Body of pancreas (tissue), 4 donors: Measurements from ENCODE around the gene FAM193A. TPM values are rescaled to one million over a fixed set of nuclear protein-coding genes. Genes with fewer than 3 reads are reported as not detected.

Source experiments
- ATAC-seq: fragments of 150-250 bp; one replicate; pipeline ENCODE4 v1.9.1; 2016
- DNase-seq, 4 donors: peaks; one replicate each; pipeline ENCODE4 v3.0.0-alpha.2; 2019
- H3K27ac ChIP-seq, 4 donors: fragments of 200-600 bp; sonication (generic); 1 replicate in 3 of 4; 2 replicates in 1 of 4; pipeline versions ENCODE4 v1.5.1 to v1.6.1; 2016 to 2019; ENCODE audit warnings: mild to moderate bottlenecking in 1 of 4, mixed read lengths in 1 of 4, moderate library complexity in 1 of 4
- H3K27me3 ChIP-seq, 2 donors: fragments of 200-600 bp; sonication (generic); one replicate each; pipeline ENCODE4 v1.6.0; 2016; ENCODE audit warnings: mild to moderate bottlenecking in 1 of 2
- H3K36me3 ChIP-seq, 2 donors: fragments of 200-600 bp; sonication (generic); replicated peaks in 1 of 2; 2 replicates each; pipeline ENCODE4 v1.5.1; 2016; ENCODE audit warnings: low read depth in 2 of 2; ENCODE audit not compliant: insufficient read depth in 1 of 2
- H3K4me1 ChIP-seq: fragments of 200-600 bp; sonication (generic); one replicate; pipeline ENCODE4 v1.6.0; 2016
- H3K4me3 ChIP-seq, 2 donors: fragments of 200-600 bp; sonication (generic); 1 replicate in 1 of 2; 2 replicates in 1 of 2; pipeline ENCODE4 v1.5.1; 2016 to 2019
- H3K9me3 ChIP-seq, 3 donors: fragments of 200-600 bp; sonication (generic); 1 replicate in 2 of 3; 2 replicates in 1 of 3; pipeline ENCODE4 v1.5.1; 2016
- POLR2A ChIP-seq, 3 donors: fragments of 450-650 bp; IDR thresholded peaks; one replicate each; pipeline ENCODE4 v1.6.1; 2016; ENCODE audit warnings: antibody characterized with exemption in 3 of 3, mild to moderate bottlenecking in 2 of 3
- WGBS, 2 donors: methylation state at CpG; one replicate each; pipeline ENCODE4 v1.1.5; 2017; 5-methylcytosine and 5-hydroxymethylcytosine counted together
- intact Hi-C: fragments of 100-400 bp; cut with DNase I; formaldehyde crosslinking; loops from one replicate; pipeline ENCODE4 v1.15.1; 2023
- total RNA-seq, 2 donors: library from RNA; depleted of rRNA; stranded (reverse); fragments of >200 nt; gene quantifications; one replicate each; pipeline ENCODE4 v1.1.0, GENCODE V29; 2016
- TF ChIP-seq, protein P1 (sequence below), 7 experiments: fragments of 450-650 bp in 4 of 7; fragments of 200-600 bp in 3 of 7; sonication (generic) in 3 of 7; IDR thresholded peaks; one replicate each; pipeline ENCODE4 v1.5.1; 2016 to 2019; ENCODE audit warnings: antibody characterized with exemption in 7 of 7

Gene FAM193A
- total RNA-seq, 2 donors from 2014 or later: 14.8 to 22.7 TPM

DNA sequence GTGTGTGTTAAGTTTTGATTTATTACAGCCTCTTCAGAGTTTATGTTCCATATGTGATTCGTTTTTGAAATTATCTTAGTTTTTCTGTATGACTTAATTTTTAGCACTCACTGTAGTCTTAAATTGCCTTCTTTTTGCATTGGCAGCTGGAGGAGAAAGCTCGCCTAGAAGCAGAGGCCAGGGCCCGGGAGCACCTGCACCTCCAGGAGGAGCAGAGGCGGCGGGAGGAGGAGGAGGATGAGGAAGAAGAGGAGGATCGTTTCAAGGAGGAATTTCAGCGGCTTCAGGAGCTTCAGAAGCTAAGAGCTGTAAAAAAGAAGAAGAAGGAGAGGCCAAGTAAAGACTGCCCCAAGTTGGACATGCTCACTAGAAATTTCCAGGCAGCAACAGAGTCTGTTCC, 163.1 kb downstream of the FAM193A start:
- Histone ChIP-seq H3K36me3 (peaks cover 10 to 50% of the 10 kb centered on the region in 2 donors), H3K27ac (no peak overlapping the region)

DNA sequence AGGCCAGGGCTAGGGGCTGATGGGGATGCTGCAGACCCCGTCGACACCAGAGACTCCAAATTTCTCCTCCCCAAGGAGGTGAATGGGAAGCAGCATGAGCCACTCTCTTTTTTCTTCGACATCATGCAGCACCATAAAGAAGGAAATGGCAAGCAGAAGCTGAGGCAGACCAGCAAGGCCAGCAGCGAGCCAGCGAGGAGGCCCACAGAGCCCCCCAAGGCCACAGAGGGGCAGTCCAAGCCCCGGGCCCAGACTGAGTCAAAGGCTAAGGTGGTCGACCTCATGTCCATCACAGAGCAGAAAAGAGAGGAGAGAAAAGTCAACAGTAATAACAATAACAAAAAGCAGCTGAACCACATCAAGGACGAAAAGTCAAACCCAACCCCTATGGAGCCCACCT, 163.6 kb downstream of the FAM193A start:
- Histone ChIP-seq H3K27me3 (no peaks in the 10 kb centered on the region), H3K9me3 (no peaks in the 10 kb centered on the region), H3K4me1 (no peaks in the 10 kb centered on the region), H3K4me3 (no peak overlapping the region), H3K27ac (no peak overlapping the region), H3K36me3 (peaks cover 10 to 47% of the 10 kb centered on the region in 2 donors)
- WGBS, 2 donors: 87 to 88% methylated on average over 8 of the region's 8 CpGs
- DNase-seq (no peak), ATAC-seq (no peak)
- intact Hi-C loops: no loop called here
- TF ChIP-seq POLR2A (IDR thresholded peaks at IDR 0.05): no peak
- TF ChIP-seq, protein P1, sequence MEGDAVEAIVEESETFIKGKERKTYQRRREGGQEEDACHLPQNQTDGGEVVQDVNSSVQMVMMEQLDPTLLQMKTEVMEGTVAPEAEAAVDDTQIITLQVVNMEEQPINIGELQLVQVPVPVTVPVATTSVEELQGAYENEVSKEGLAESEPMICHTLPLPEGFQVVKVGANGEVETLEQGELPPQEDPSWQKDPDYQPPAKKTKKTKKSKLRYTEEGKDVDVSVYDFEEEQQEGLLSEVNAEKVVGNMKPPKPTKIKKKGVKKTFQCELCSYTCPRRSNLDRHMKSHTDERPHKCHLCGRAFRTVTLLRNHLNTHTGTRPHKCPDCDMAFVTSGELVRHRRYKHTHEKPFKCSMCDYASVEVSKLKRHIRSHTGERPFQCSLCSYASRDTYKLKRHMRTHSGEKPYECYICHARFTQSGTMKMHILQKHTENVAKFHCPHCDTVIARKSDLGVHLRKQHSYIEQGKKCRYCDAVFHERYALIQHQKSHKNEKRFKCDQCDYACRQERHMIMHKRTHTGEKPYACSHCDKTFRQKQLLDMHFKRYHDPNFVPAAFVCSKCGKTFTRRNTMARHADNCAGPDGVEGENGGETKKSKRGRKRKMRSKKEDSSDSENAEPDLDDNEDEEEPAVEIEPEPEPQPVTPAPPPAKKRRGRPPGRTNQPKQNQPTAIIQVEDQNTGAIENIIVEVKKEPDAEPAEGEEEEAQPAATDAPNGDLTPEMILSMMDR (IDR thresholded peaks at IDR 0.05): no peak

More for the DNA sequence above, 163.1 kb downstream of the FAM193A start:
- Histone ChIP-seq H3K4me1 (no peaks in the 10 kb centered on the region), H3K9me3 (no peaks in the 10 kb centered on the region), H3K27me3 (no peaks in the 10 kb centered on the region), H3K4me3 (no peak overlapping the region)
- ATAC-seq (no peak), DNase-seq (no peak)
- 83 to 89% methylated on average over 7 of the region's 7 CpGs for WGBS, 2 donors
- no peak for TF ChIP-seq POLR2A (IDR thresholded peaks at IDR 0.05)
- TF ChIP-seq, protein P1 (IDR thresholded peaks at IDR 0.05): no peak
- intact Hi-C loops: no loop called here

DNA sequence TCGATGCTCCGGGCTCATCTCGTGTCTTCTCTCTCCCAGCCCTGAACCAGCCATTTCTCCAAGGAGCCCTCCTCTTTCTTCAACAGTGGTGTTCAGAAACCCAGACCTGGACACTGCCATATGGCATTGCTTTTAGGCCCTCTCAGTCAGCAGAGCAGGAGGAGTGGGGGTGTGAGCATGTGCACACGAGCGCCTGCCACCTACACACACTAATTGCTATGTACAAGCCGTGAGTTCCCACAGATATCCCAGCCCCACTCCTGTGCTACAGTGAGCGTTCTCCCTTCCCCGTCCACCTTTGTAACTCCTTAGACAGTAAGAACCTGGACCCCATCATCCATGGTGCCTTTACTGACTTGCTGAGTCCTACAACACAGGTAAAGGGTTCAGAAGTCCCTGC, 165.9 kb downstream of the FAM193A start:
- Histone ChIP-seq H3K4me3 (no peak overlapping the region), H3K27me3 (no peaks in the 10 kb centered on the region), H3K27ac (no peak overlapping the region), H3K36me3 (peaks cover 10 to 34% of the 10 kb centered on the region in 2 donors), H3K4me1 (no peaks in the 10 kb centered on the region), H3K9me3 (no peaks in the 10 kb centered on the region)
- no peak for TF ChIP-seq POLR2A (IDR thresholded peaks at IDR 0.05)
- TF ChIP-seq, protein P1 (IDR thresholded peaks at IDR 0.05): no peak
- DNase-seq (no peak), ATAC-seq (no peak)
- intact Hi-C loops: no loop called here
- WGBS, 2 donors: 94 to 95% methylated on average over 8 of the region's 8 CpGs

DNA sequence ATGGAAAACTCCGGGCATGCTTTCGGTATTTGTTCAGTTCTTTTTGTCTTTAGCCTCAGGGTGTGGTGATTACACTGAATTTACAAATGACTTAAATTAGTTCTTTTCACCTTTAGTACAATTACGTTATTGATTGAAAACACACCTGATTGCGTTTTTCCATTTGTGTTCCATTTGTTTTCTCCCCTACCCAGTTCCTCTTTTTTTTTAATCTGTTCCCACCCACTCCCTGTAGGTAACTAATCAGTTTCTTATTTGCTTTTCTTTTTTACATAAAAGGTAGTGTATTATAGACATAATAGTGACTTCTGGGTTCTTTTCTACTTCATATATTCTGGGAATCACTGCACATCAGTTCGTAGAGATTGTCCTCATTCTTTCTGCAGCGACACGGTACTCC, 166.3 kb downstream of the FAM193A start:
- H3K36me3 ChIP-seq: peaks cover 10 to 34% of the 10 kb centered on the region in 2 donors
- no peak overlapping the region for H3K4me3 ChIP-seq
- H3K4me1 ChIP-seq: no peaks in the 10 kb centered on the region
- ATAC-seq (no peak), DNase-seq (no peak)
- WGBS, 2 donors: 81 to 95% methylated on average over 7 of the region's 7 CpGs
- H3K27me3 ChIP-seq: no peaks in the 10 kb centered on the region
- no peak overlapping the region for H3K27ac ChIP-seq
- intact Hi-C loops: no loop called here
- TF ChIP-seq, protein P1 (IDR thresholded peaks at IDR 0.05): no peak
- no peak for TF ChIP-seq POLR2A (IDR thresholded peaks at IDR 0.05)
- no peaks in the 10 kb centered on the region for H3K9me3 ChIP-seq

DNA sequence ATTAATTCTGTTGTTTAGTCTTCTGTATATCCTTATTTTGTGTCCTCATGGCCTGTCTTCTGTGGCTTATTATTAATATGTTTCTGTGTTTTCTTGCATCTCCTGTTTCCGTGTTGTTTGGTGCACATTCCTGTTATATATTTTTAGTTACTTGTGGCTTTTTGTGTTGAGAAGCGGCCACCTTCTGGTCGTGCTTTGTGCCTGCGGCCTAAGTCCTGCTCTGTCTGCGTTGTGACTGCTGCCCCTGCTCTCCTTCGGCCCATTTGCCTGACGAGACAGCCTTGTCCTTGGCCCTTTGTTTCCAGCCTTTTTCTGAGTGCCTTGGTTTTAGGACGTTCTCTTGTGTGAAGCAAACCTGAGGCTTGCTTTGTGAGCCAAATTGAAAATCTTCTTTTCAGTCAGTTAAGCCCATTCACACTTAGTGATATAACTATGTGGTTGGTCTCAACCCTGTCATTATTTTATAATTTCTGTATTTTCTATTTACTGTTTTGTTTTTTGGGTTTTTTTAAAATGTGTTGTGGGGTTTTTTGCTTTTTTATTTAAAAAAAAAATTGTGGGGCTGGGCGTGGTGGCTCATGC, 175.9 kb downstream of the FAM193A start:
- WGBS, 2 donors: 90 to 92% methylated on average over 9 of the region's 9 CpGs
- H3K27ac ChIP-seq: no peak overlapping the region
- H3K9me3 ChIP-seq: no peaks in the 10 kb centered on the region
- no peaks in the 10 kb centered on the region for H3K27me3 ChIP-seq
- no peak for TF ChIP-seq POLR2A (IDR thresholded peaks at IDR 0.05)
- TF ChIP-seq, protein P1 (IDR thresholded peaks at IDR 0.05): no peak
- no peak overlapping the region for H3K4me3 ChIP-seq
- ATAC-seq (no peak), DNase-seq (no peak)
- peaks cover 22% of the 10 kb centered on the region for H3K4me1 ChIP-seq
- intact Hi-C loops: no loop called here
- peaks cover 0 to 7% of the 10 kb centered on the region in 2 donors for H3K36me3 ChIP-seq
